ENCODE data around the gene GRIK4.

The GRIK4 gene

DNA sequence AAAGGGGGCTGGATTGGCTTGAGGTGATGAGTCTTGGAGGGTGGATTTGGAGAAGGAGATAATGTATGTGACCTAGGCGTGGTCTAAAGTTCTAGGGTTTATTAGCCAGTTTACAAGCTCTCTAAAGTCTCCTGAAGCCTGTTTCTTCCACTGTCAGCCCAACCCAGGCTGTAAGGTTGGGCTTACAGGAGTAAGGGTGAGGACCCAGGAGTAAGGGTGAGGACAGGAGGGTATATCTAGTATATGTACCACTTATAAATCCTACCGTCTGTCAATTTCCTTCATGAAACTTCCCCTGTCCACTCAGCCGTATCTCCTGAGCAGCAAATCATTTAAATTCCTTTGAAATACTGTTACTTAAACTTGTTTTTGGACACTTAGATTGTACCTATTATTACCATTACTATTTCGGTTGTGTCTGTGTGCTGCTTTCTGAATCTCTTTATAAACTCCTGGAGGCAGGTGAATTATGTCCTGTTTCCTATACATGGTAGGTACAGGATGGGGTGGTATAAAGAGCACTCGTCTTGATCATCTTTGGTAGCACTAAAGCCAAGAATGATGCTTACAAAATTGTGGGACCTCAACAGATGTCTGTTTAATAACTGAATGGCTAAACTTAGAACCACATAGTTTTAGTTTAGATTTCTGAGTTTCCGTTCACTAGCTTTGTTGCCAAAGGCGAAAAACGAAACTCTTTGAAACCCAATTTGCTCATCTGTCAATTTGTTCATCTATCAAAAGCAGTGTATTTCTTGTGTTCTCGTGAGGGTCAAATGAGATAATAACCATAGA is 192.0 kb downstream of the GRIK4 start:
- no peaks in the 10 kb centered on the region for H3K36me3 ChIP-seq (ENCODE audit: insufficient read depth, low read length)
- no peaks in the 10 kb centered on the region for H4K20me1 ChIP-seq (ENCODE audit: insufficient read depth, low read length, poor library complexity, severe bottlenecking)
- no peaks in the 10 kb centered on the region for H3K4me1 ChIP-seq (ENCODE audit: insufficient read depth, low read length, poor library complexity, severe bottlenecking)
- no peaks in the 10 kb centered on the region for H3K27me3 ChIP-seq (ENCODE audit: insufficient read depth, low read length, poor library complexity, severe bottlenecking)
- no peaks in the 10 kb centered on the region for H3F3A ChIP-seq (ENCODE audit: low read depth)
- H3K79me2 ChIP-seq (ENCODE audit: insufficient read depth, low read length), result no peaks in the 10 kb centered on the region
- H3K9me3 ChIP-seq (ENCODE audit: insufficient read depth, low read depth, low read length), result no peaks in the 10 kb centered on the region
- no peak overlapping the region for H3K4me3 ChIP-seq (ENCODE audit: low read length, poor library complexity, severe bottlenecking)
- no peak overlapping the region for H3K9ac ChIP-seq (ENCODE audit: low read depth, low read length, poor library complexity, severe bottlenecking)
- H3K4me2 ChIP-seq (ENCODE audit: low read depth, low read length, poor library complexity, severe bottlenecking), result no peak overlapping the region
- H2AFZ ChIP-seq (ENCODE audit: low read length), result no peak overlapping the region
- TF ChIP-seq, protein P1, sequence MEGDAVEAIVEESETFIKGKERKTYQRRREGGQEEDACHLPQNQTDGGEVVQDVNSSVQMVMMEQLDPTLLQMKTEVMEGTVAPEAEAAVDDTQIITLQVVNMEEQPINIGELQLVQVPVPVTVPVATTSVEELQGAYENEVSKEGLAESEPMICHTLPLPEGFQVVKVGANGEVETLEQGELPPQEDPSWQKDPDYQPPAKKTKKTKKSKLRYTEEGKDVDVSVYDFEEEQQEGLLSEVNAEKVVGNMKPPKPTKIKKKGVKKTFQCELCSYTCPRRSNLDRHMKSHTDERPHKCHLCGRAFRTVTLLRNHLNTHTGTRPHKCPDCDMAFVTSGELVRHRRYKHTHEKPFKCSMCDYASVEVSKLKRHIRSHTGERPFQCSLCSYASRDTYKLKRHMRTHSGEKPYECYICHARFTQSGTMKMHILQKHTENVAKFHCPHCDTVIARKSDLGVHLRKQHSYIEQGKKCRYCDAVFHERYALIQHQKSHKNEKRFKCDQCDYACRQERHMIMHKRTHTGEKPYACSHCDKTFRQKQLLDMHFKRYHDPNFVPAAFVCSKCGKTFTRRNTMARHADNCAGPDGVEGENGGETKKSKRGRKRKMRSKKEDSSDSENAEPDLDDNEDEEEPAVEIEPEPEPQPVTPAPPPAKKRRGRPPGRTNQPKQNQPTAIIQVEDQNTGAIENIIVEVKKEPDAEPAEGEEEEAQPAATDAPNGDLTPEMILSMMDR (conservative IDR thresholded peaks at IDR 0.05; ENCODE audit: low read length), result no peak
- no peak for TF ChIP-seq EZH2phosphoT487 (IDR thresholded peaks at IDR 0.05; ENCODE audit: borderline replicate concordance)
- no peaks in the 10 kb centered on the region for H3K9me2 ChIP-seq (replicated peaks; ENCODE audit: low read depth, low read length)

DNA sequence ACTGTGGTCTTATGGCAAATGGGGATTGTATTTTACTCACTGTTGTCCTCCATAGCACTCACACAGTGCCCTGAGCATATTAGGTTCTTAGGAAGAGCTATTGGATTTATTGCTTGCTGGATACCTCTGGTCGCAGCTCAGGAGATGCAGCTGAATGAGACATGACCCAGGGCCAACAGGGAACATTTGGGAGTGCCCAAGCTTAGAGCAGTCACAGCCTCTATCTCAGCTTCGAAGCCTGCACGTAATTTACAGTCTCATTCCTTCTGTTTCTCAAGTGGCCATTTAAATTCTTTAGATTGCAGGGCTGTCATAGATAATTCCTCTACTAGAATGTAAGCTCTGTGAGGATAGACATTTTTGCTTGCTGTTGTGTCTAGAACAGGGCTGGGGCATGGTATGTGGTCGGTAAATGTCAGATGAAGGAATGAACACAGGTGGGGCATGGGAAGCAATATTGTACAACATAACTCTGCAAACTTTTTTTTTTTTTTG is 192.8 kb downstream of the GRIK4 start:
- TF ChIP-seq, protein P1 (conservative IDR thresholded peaks at IDR 0.05; ENCODE audit: low read length), result no peak
- TF ChIP-seq EZH2phosphoT487 (IDR thresholded peaks at IDR 0.05; ENCODE audit: borderline replicate concordance), result no peak
- H3K9ac ChIP-seq (ENCODE audit: low read depth, low read length, poor library complexity, severe bottlenecking), result no peak overlapping the region
- H3K9me3 ChIP-seq (ENCODE audit: insufficient read depth, low read depth, low read length), result no peaks in the 10 kb centered on the region
- no peaks in the 10 kb centered on the region for H3K36me3 ChIP-seq (ENCODE audit: insufficient read depth, low read length)
- no peaks in the 10 kb centered on the region for H3K27me3 ChIP-seq (ENCODE audit: insufficient read depth, low read length, poor library complexity, severe bottlenecking)
- no peaks in the 10 kb centered on the region for H3K4me1 ChIP-seq (ENCODE audit: insufficient read depth, low read length, poor library complexity, severe bottlenecking)
- H4K20me1 ChIP-seq (ENCODE audit: insufficient read depth, low read length, poor library complexity, severe bottlenecking), result no peaks in the 10 kb centered on the region
- H3K4me2 ChIP-seq (ENCODE audit: low read depth, low read length, poor library complexity, severe bottlenecking), result no peak overlapping the region
- H3K9me2 ChIP-seq (replicated peaks; ENCODE audit: low read depth, low read length), result no peaks in the 10 kb centered on the region
- H3F3A ChIP-seq (ENCODE audit: low read depth), result no peaks in the 10 kb centered on the region
- no peak overlapping the region for H3K4me3 ChIP-seq (ENCODE audit: low read length, poor library complexity, severe bottlenecking)
- H3K79me2 ChIP-seq (ENCODE audit: insufficient read depth, low read length), result no peaks in the 10 kb centered on the region
- no peak overlapping the region for H2AFZ ChIP-seq (ENCODE audit: low read length)

GRCh38 chr11:120706257-120706656 is 194.7 kb downstream of the GRIK4 start:
- Histone ChIP-seq H3K4me2 (ENCODE audit: low read depth, low read length, poor library complexity, severe bottlenecking) (no peak overlapping the region), H3K79me2 (ENCODE audit: insufficient read depth, low read length) (no peaks in the 10 kb centered on the region), H3K27me3 (ENCODE audit: insufficient read depth, low read length, poor library complexity, severe bottlenecking) (no peaks in the 10 kb centered on the region), H3K9me3 (ENCODE audit: insufficient read depth, low read depth, low read length) (no peaks in the 10 kb centered on the region), H2AFZ (ENCODE audit: low read length) (no peak overlapping the region), H4K20me1 (ENCODE audit: insufficient read depth, low read length, poor library complexity, severe bottlenecking) (no peaks in the 10 kb centered on the region), H3K9me2 (replicated peaks; ENCODE audit: low read depth, low read length) (no peaks in the 10 kb centered on the region), H3K9ac (ENCODE audit: low read depth, low read length, poor library complexity, severe bottlenecking) (no peak overlapping the region), H3K4me1 (ENCODE audit: insufficient read depth, low read length, poor library complexity, severe bottlenecking) (no peaks in the 10 kb centered on the region), H3K4me3 (ENCODE audit: low read length, poor library complexity, severe bottlenecking) (no peak overlapping the region), H3K36me3 (ENCODE audit: insufficient read depth, low read length) (no peaks in the 10 kb centered on the region), H3F3A (ENCODE audit: low read depth) (no peaks in the 10 kb centered on the region)
- no peak for TF ChIP-seq EZH2phosphoT487 (IDR thresholded peaks at IDR 0.05; ENCODE audit: borderline replicate concordance)
- TF ChIP-seq, protein P1 (conservative IDR thresholded peaks at IDR 0.05; ENCODE audit: low read length), result no peak
